Ishikawa (cell line): ENCODE results near the gene SCNN1B.

ENCODE experiments used
- CEBPB ChIP-seq: IDR thresholded peaks from 2 replicates; pipeline ENCODE4 v1.6.1; 2012
- CREB1 ChIP-seq: IDR thresholded peaks from 2 replicates; pipeline ENCODE4 v1.6.1; 2012; ENCODE audit warnings: low read depth
- EGR1 ChIP-seq: IDR thresholded peaks from 2 replicates; pipeline ENCODE4 v1.6.1; 2012
- EP300 ChIP-seq: IDR thresholded peaks from 2 replicates; pipeline ENCODE4 v1.6.1; 2012; ENCODE audit warnings: borderline replicate concordance
- FOXM1 ChIP-seq: IDR thresholded peaks from 2 replicates; pipeline ENCODE4 v1.6.1; 2012; ENCODE audit warnings: low read depth, borderline replicate concordance
- NFIC ChIP-seq: IDR thresholded peaks from 2 replicates; pipeline ENCODE4 v1.6.1; 2012
- RAD21 ChIP-seq: IDR thresholded peaks from 2 replicates; pipeline ENCODE4 v1.6.1; 2012; ENCODE audit warnings: low read depth
- TAF1 ChIP-seq: IDR thresholded peaks from 2 replicates; pipeline ENCODE4 v1.6.1; 2012; ENCODE audit warnings: low read depth, mild to moderate bottlenecking
- TCF12 ChIP-seq: IDR thresholded peaks from 2 replicates; pipeline ENCODE4 v1.6.1; 2012; ENCODE audit warnings: low read depth
- TEAD4 ChIP-seq: IDR thresholded peaks from 2 replicates; pipeline ENCODE4 v1.6.1; 2012
- YY1 ChIP-seq: IDR thresholded peaks from 2 replicates; pipeline ENCODE4 v1.6.1; 2012; ENCODE audit warnings: low read depth
- ZBTB7A ChIP-seq: IDR thresholded peaks from 2 replicates; pipeline ENCODE4 v1.6.1; 2012; ENCODE audit warnings: low read depth
- TF ChIP-seq, protein P1 (sequence below): IDR thresholded peaks from 2 replicates; pipeline ENCODE4 v1.6.1; 2012
- TF ChIP-seq, protein P2 (sequence below): IDR thresholded peaks from 2 replicates; pipeline ENCODE4 v1.6.1; 2012
- TF ChIP-seq, protein P3 (sequence below): IDR thresholded peaks from 2 replicates; pipeline ENCODE4 v1.6.1; 2012; ENCODE audit warnings: low read depth, mild to moderate bottlenecking

SCNN1B gene

DNA sequence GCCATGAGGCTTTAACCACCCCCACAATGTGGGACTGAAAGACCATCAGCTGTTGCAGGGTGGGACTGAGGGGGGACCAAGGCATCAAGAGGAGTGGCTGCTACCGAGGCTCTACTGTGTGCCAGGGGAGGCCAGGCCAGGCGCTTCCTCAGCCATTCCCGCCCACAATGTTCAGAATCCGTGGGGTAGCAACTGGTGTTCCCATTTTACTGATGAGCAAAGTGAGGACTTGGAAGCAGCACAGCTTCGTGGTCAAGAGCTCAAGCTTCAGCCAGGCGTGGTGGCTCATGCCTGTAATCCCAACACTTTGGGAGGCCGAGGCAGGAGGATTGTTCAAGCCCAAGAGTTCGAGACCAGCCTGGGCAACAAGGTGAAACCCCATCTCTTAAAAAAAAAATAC, 65.9 kb downstream of the SCNN1B start:
- TF ChIP-seq, protein P1, sequence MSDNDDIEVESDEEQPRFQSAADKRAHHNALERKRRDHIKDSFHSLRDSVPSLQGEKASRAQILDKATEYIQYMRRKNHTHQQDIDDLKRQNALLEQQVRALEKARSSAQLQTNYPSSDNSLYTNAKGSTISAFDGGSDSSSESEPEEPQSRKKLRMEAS = no peak
- TF ChIP-seq CREB1 (no peak), CEBPB (no peak), TEAD4 (no peak), EGR1 (no peak), ZBTB7A (no peak), NFIC (no peak), RAD21 (no peak), YY1 (no peak), TAF1 (no peak), EP300 (no peak)
- TF ChIP-seq, protein P2, sequence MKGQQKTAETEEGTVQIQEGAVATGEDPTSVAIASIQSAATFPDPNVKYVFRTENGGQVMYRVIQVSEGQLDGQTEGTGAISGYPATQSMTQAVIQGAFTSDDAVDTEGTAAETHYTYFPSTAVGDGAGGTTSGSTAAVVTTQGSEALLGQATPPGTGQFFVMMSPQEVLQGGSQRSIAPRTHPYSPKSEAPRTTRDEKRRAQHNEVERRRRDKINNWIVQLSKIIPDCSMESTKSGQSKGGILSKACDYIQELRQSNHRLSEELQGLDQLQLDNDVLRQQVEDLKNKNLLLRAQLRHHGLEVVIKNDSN = no peak
- TF ChIP-seq, protein P3, sequence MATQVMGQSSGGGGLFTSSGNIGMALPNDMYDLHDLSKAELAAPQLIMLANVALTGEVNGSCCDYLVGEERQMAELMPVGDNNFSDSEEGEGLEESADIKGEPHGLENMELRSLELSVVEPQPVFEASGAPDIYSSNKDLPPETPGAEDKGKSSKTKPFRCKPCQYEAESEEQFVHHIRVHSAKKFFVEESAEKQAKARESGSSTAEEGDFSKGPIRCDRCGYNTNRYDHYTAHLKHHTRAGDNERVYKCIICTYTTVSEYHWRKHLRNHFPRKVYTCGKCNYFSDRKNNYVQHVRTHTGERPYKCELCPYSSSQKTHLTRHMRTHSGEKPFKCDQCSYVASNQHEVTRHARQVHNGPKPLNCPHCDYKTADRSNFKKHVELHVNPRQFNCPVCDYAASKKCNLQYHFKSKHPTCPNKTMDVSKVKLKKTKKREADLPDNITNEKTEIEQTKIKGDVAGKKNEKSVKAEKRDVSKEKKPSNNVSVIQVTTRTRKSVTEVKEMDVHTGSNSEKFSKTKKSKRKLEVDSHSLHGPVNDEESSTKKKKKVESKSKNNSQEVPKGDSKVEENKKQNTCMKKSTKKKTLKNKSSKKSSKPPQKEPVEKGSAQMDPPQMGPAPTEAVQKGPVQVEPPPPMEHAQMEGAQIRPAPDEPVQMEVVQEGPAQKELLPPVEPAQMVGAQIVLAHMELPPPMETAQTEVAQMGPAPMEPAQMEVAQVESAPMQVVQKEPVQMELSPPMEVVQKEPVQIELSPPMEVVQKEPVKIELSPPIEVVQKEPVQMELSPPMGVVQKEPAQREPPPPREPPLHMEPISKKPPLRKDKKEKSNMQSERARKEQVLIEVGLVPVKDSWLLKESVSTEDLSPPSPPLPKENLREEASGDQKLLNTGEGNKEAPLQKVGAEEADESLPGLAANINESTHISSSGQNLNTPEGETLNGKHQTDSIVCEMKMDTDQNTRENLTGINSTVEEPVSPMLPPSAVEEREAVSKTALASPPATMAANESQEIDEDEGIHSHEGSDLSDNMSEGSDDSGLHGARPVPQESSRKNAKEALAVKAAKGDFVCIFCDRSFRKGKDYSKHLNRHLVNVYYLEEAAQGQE = no peak

DNA sequence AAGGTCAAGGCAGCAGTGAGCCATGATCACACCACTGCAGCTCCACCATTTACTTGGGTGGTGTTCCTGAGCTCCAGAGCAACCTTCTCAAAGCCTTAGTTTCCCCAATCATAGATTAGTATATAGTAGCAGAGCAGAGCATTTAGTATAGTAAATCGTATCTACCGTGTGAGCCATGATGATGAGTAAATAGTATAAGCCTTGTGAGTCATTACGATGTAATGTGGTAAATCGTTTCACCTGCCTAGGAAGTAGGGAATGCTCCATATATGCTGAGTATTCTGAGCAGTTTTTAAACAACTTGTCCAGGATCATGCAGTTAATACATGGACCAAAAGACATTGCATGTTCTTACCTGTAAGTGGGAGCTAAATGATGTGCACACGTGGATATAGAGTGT, 66.4 kb downstream of the SCNN1B start:
- no peak for TF ChIP-seq TAF1
- no peak for TF ChIP-seq RAD21
- TF ChIP-seq ZBTB7A = no peak

DNA sequence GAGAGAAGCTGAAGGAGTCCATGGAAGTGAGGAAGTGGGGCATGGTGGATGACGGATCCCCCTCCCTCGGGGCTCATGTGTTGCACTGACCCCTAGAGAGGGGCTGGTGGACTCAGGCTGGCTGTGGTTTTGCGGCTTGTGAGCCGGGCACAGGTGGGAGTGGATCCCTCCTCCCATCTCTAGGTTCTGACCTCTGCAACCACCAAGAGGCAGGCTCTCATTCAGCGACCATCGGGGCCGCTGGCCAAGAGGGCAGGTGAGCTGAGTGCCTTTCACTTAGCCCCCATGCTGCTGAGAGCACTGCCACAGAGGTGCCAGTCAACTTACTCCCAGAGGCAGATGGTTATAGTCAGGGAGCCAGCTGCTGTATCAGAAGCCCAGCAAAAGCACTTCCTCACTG, 67.3 kb downstream of the SCNN1B start:
- TF ChIP-seq FOXM1 (no peak), RAD21 (no peak), ZBTB7A (no peak), CEBPB (no peak), TEAD4 (no peak), EP300 (no peak), EGR1 (no peak), YY1 (no peak), CREB1 (no peak), TCF12 (no peak), TAF1 (no peak), NFIC (no peak)
- TF ChIP-seq, protein P1 = no peak
- TF ChIP-seq, protein P2 = no peak
- TF ChIP-seq, protein P3 = no peak

DNA sequence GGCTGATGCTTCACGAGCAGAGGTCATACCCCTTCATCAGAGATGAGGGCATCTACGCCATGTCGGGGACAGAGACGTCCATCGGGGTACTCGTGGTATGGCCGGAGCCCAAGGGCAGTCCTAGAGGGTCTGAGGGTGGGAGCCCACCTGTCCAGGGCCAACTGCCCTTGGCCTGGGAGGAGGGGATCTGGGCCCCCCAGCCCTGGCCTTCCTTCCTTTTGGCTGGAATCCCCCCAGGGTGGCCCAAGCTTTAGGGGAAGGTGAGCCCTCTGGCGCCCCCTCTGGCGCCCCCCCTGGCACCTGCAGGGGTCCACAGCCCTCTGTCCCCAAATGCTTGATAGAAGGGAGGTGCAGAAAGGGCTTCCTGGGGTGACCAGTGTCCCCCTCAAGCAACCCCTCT, 69.3 kb downstream of the SCNN1B start:
- TF ChIP-seq ZBTB7A (no peak), EP300 (no peak), TAF1 (no peak), RAD21 (no peak), YY1 (no peak), CREB1 (no peak), TCF12 (no peak), EGR1 (no peak), TEAD4 (no peak), FOXM1 (no peak), NFIC (no peak)
- TF ChIP-seq, protein P1 = no peak
- TF ChIP-seq, protein P2 = no peak

DNA sequence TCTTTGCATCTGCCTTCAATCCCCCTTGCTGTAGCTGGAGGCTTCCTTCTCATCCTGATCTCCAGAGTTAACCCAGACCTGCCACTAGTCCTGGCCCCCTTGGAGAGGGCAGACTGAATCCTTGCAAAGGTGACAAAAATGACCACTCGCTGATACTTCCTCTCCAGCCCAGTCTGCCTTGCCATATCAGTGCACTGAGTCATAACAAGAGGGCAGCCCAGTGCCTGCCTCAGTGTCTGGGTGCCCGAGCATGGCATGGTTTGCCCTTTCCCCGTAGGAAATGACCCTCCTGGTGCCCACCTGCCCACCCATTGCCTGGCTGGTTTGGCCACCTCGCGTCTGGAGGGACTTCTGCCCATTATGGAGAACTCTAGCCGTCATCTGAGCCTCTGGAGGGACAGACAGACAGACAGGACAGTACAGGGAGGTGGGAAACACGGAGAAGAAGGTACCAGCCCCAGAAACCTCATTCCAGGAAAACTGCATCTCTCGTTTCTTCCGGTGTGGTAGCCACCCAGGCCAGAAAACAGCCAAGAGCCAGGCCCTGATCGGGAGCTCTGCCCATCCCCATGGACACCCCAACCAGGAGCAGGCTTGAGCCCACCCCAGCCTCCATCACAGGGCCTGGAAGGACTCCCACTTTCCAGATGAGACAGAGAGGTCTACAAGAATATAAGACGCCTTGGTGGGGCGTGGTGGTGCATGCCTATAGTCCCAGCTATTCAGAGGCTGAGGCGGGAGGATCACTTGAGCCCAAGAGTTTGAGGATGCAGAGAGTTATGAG, 71.5 kb downstream of the SCNN1B start:
- TF ChIP-seq, protein P3 = no peak
- no peak for TF ChIP-seq EGR1
- no peak for TF ChIP-seq TAF1
- no peak for TF ChIP-seq CREB1
- no peak for TF ChIP-seq RAD21
- TF ChIP-seq, protein P2 = no peak
- no peak for TF ChIP-seq TEAD4
- no peak for TF ChIP-seq CEBPB
- TF ChIP-seq, protein P1 = no peak
- TF ChIP-seq NFIC = no peak
- TF ChIP-seq FOXM1 = no peak
- no peak for TF ChIP-seq YY1
- TF ChIP-seq EP300 = no peak
- no peak for TF ChIP-seq TCF12
- TF ChIP-seq ZBTB7A = no peak
